Neural progenitor cell (in vitro differentiated cells): ENCODE data around the gene TMEM247. TPM values are rescaled to one million over a fixed set of nuclear protein-coding genes. Genes with fewer than 3 reads are reported as not detected.
"Not testable (repeated sequence)": the region's sequence is repeated elsewhere in the genome, so short reads cannot be mapped to it uniquely, and the experiment has no call there.

Source experiments
- DNase-seq: peaks from one replicate; pipeline ENCODE4 v3.0.0-alpha.2; 2016; ENCODE audit warnings: low spot score
- H2AFZ ChIP-seq: fragments of 200-600 bp; sonication (generic); replicated peaks from 2 replicates; pipeline ENCODE4 v1.6.1; 2016; ENCODE audit warnings: antibody characterized with exemption
- H3F3A ChIP-seq: fragments of 200-600 bp; sonication (generic); 2 replicates; pipeline ENCODE4 v1.6.1; 2016; ENCODE audit warnings: antibody characterized with exemption, low read depth
- H3K27ac ChIP-seq: fragments of 200-600 bp; sonication (generic); 2 replicates; pipeline ENCODE4 v1.5.1; 2016; ENCODE audit warnings: mild to moderate bottlenecking
- H3K27me3 ChIP-seq: fragments of 200-600 bp; sonication (generic); 2 replicates; pipeline ENCODE4 v1.6.1; 2016; ENCODE audit warnings: mild to moderate bottlenecking, moderate library complexity
- H3K36me3 ChIP-seq: fragments of 200-600 bp; sonication (generic); 2 replicates; pipeline ENCODE4 v1.5.1; 2016
- H3K4me1 ChIP-seq: fragments of 200-600 bp; sonication (generic); 2 replicates; pipeline ENCODE4 v1.6.1; 2016; ENCODE audit warnings: mixed run types
- H3K4me2 ChIP-seq: fragments of 200-600 bp; sonication (generic); 2 replicates; pipeline ENCODE4 v1.6.1; 2016
- H3K4me3 ChIP-seq: fragments of 200-600 bp; sonication (generic); 2 replicates; pipeline ENCODE4 v1.5.1; 2016
- H3K79me2 ChIP-seq: fragments of 200-600 bp; sonication (generic); 2 replicates; pipeline ENCODE4 v1.6.1; 2016; ENCODE audit warnings: low read depth
- H3K9ac ChIP-seq: fragments of 200-600 bp; sonication (generic); 2 replicates; pipeline ENCODE4 v1.6.1; 2016
- H3K9me3 ChIP-seq: fragments of 200-600 bp; sonication (generic); 2 replicates; pipeline ENCODE4 v1.5.1; 2016; ENCODE audit warnings: low read depth
- H4K20me1 ChIP-seq: fragments of 200-600 bp; sonication (generic); 2 replicates; pipeline ENCODE4 v1.6.1; 2016; ENCODE audit warnings: low read depth
- H3K27ac Mint-ChIP-seq: 3 replicates; pipeline ENCODE4 v1.8.0; 2021; ENCODE audit warnings: mixed read lengths
- H3K27me3 Mint-ChIP-seq: 2 replicates; pipeline ENCODE4 v1.8.0; 2022; ENCODE audit warnings: low read depth, mild to moderate bottlenecking, inconsistent platforms, moderate library complexity, mixed read lengths; ENCODE audit not compliant: insufficient read depth
- H3K36me3 Mint-ChIP-seq: 3 replicates; pipeline ENCODE4 v1.8.0; 2021; ENCODE audit warnings: mixed read lengths
- H3K4me1 Mint-ChIP-seq: 3 replicates; pipeline ENCODE4 v1.8.0; 2021; ENCODE audit warnings: mixed read lengths
- H3K4me3 Mint-ChIP-seq: 3 replicates; pipeline ENCODE4 v1.8.0; 2021; ENCODE audit warnings: mild to moderate bottlenecking, moderate library complexity, mixed read lengths
- H3K9me3 Mint-ChIP-seq: 3 replicates; pipeline ENCODE4 v1.8.0; 2020; ENCODE audit warnings: mixed read lengths
- CTCF ChIP-seq: fragments of 200-600 bp; sonication (generic); IDR thresholded peaks from 2 replicates; pipeline ENCODE4 v1.5.1; 2017; ENCODE audit warnings: antibody characterized with exemption, mild to moderate bottlenecking
- EZH2 ChIP-seq: fragments of 200-600 bp; sonication (generic); IDR thresholded peaks from 2 replicates; pipeline ENCODE4 v1.6.1; 2017; ENCODE audit warnings: antibody characterized with exemption, mild to moderate bottlenecking, moderate library complexity
- EZH2phosphoT487 ChIP-seq: fragments of 200-600 bp; sonication (generic); IDR thresholded peaks from 2 replicates; pipeline ENCODE4 v1.6.1; 2017; ENCODE audit warnings: antibody characterized with exemption
- total RNA-seq: library from RNA; depleted of rRNA; stranded (reverse); fragments of >200 nt; gene quantifications from 2 replicates; pipeline ENCODE4 v1.2.3, GENCODE V29; 2015; ENCODE audit warnings: low replicate concordance

The TMEM247 gene
- total RNA-seq, 1 donor from 2014 or later: not detected

GRCh38 chr2:46520130-46520711 lies 40.9 kb downstream of the TMEM247 start:
- DNase-seq: no peak
- Histone ChIP-seq H3K9me3 (peaks cover 6% of the 10 kb centered on the region), H3K4me2 (no peak overlapping the region)

GRCh38 chr2:46521215-46521683 lies 41.9 kb downstream of the TMEM247 start:
- Histone ChIP-seq H3K27ac (no peak overlapping the region), H3K4me1 (no peaks in the 10 kb centered on the region), H2AFZ (no peak overlapping the region), H4K20me1 (no peaks in the 10 kb centered on the region), H3K79me2 (no peaks in the 10 kb centered on the region), H3K4me3 (no peak overlapping the region), H3K4me2 (no peak overlapping the region), H3K36me3 (no peaks in the 10 kb centered on the region), H3K9ac (no peak overlapping the region), H3K9me3 (peaks cover 2% of the 10 kb centered on the region), H3K27me3 (no peaks in the 10 kb centered on the region), H3F3A (no peaks in the 10 kb centered on the region)
- H3K4me1 Mint-ChIP-seq: no peaks in the 10 kb centered on the region
- DNase-seq: no peak
- TF ChIP-seq EZH2 (no peak), EZH2phosphoT487 (no peak), CTCF (no peak)
- no peak overlapping the region for H3K27ac Mint-ChIP-seq
- peaks cover 7% of the 10 kb centered on the region for H3K9me3 Mint-ChIP-seq
- peaks cover 7% of the 10 kb centered on the region for H3K27me3 Mint-ChIP-seq
- H3K36me3 Mint-ChIP-seq: no peaks in the 10 kb centered on the region
- H3K4me3 Mint-ChIP-seq: no peak overlapping the region

More at GRCh38 chr2:46520130-46520711, 40.9 kb downstream of the TMEM247 start:
- Histone ChIP-seq H3K4me3 (no peak overlapping the region), H3K36me3 (no peaks in the 10 kb centered on the region), H2AFZ (no peak overlapping the region), H3K27ac (no peak overlapping the region), H3K9ac (no peak overlapping the region), H3K27me3 (no peaks in the 10 kb centered on the region), H3K4me1 (no peaks in the 10 kb centered on the region), H3F3A (no peaks in the 10 kb centered on the region), H3K79me2 (no peaks in the 10 kb centered on the region), H4K20me1 (no peaks in the 10 kb centered on the region)
- Mint-ChIP-seq H3K4me1 (no peaks in the 10 kb centered on the region), H3K27ac (no peak overlapping the region), H3K9me3 (peaks cover 9% of the 10 kb centered on the region), H3K4me3 (no peak overlapping the region), H3K27me3 (peaks cover 7% of the 10 kb centered on the region), H3K36me3 (no peaks in the 10 kb centered on the region)
- TF ChIP-seq EZH2 (no peak), CTCF (no peak), EZH2phosphoT487 (no peak)

- not testable (repeated sequence) for H3K4me2 ChIP-seq, DNase-seq, H2AFZ ChIP-seq, H3K79me2 ChIP-seq, H3K36me3 Mint-ChIP-seq, H3K9ac ChIP-seq, H3K36me3 ChIP-seq, H3K4me3 ChIP-seq, H3K4me1 ChIP-seq, H3K27me3 Mint-ChIP-seq, H4K20me1 ChIP-seq, H3K27ac Mint-ChIP-seq, H3K27me3 ChIP-seq, H3K4me3 Mint-ChIP-seq, H3K9me3 ChIP-seq, H3K27ac ChIP-seq, H3K9me3 Mint-ChIP-seq, H3F3A ChIP-seq, H3K4me1 Mint-ChIP-seq
Measured at GRCh38 chr2:46522385-46522784, 43.0 kb downstream of the TMEM247 start.

GRCh38 chr2:46525522-46526155 lies 46.3 kb downstream of the TMEM247 start:
- no peak overlapping the region for H3K27ac Mint-ChIP-seq
- H3K79me2 ChIP-seq: no peaks in the 10 kb centered on the region
- H3F3A ChIP-seq: no peaks in the 10 kb centered on the region
- H3K27ac ChIP-seq: no peak overlapping the region
- no peaks in the 10 kb centered on the region for H4K20me1 ChIP-seq
- DNase-seq: no peak
- no peaks in the 10 kb centered on the region for H3K9me3 ChIP-seq
- H3K4me1 Mint-ChIP-seq: no peaks in the 10 kb centered on the region
- peaks cover 3% of the 10 kb centered on the region for H3K27me3 Mint-ChIP-seq
- H3K36me3 ChIP-seq: no peaks in the 10 kb centered on the region
- H3K4me1 ChIP-seq: no peaks in the 10 kb centered on the region
- H2AFZ ChIP-seq: no peak overlapping the region
- TF ChIP-seq CTCF: no peak
- no peak for TF ChIP-seq EZH2phosphoT487
- TF ChIP-seq EZH2: no peak
- no peak overlapping the region for H3K4me2 ChIP-seq
- H3K27me3 ChIP-seq: no peaks in the 10 kb centered on the region
- no peaks in the 10 kb centered on the region for H3K36me3 Mint-ChIP-seq
- no peak overlapping the region for H3K9ac ChIP-seq
- H3K4me3 ChIP-seq: no peak overlapping the region
- no peak overlapping the region for H3K4me3 Mint-ChIP-seq
- H3K9me3 Mint-ChIP-seq: peaks cover 2% of the 10 kb centered on the region
